Activated B cell treated with CpG ODN at 0.5 μM for 24 hours (primary cell): Measurements from ENCODE around the gene GFRA1. TPM values are rescaled to one million over a fixed set of nuclear protein-coding genes. Genes with fewer than 3 reads are reported as not detected.

Source experiments
- ATAC-seq: fragments of 200-7000 bp; cut with Tn5 transposase; one replicate; pipeline ENCODE4 v1.10.0; 2021; ENCODE audit warnings: low read depth, mild to moderate bottlenecking, moderate library complexity
- CTCF ChIA-PET: fragments of 350-600 bp; sonication (Branson Sonifier 250); formaldehyde crosslinking; loops from one replicate; lab custom pipeline; 2021; ENCODE audit warnings: antibody characterized with exemption; lab: Charles Lee
- POLR2A ChIA-PET: fragments of 350-600 bp; sonication (Branson Sonifier 250); formaldehyde crosslinking; loops from one replicate; lab custom pipeline; 2021; ENCODE audit warnings: antibody characterized with exemption; lab: Charles Lee
- DNase-seq: peaks from one replicate; pipeline ENCODE4 v3.0.0; 2022
- H3K27ac Mint-ChIP-seq: one replicate; pipeline ENCODE4 v1.8.0; 2020; ENCODE audit warnings: mixed read lengths
- H3K27me3 Mint-ChIP-seq: one replicate; pipeline ENCODE4 v1.8.0; 2021; ENCODE audit warnings: mixed read lengths
- H3K36me3 Mint-ChIP-seq: one replicate; pipeline ENCODE4 v1.8.0; 2021; ENCODE audit warnings: low read depth, mixed read lengths
- H3K4me1 Mint-ChIP-seq: one replicate; pipeline ENCODE4 v1.8.0; 2021; ENCODE audit warnings: mixed read lengths
- H3K4me3 Mint-ChIP-seq: one replicate; pipeline ENCODE4 v1.8.0; 2020; ENCODE audit warnings: mild to moderate bottlenecking, mixed read lengths
- H3K9me3 Mint-ChIP-seq: one replicate; pipeline ENCODE4 v1.8.0; 2020; ENCODE audit warnings: mixed read lengths
- CTCF ChIP-seq: fragments of 200-600 bp; IDR thresholded peaks from one replicate; pipeline ENCODE4 v1.8.0; 2022; ENCODE audit warnings: antibody characterized with exemption, mild to moderate bottlenecking
- intact Hi-C: fragments of 100-400 bp; cut with micrococcal nuclease; formaldehyde crosslinking; loops from one replicate; pipeline ENCODE4 v1.15.1; 2024
- total RNA-seq: library from RNA; stranded (reverse); gene quantifications from 2 replicates; pipeline ENCODE4 v1.2.3, GENCODE V29; 2022

Gene GFRA1
- total RNA-seq, 1 donor from 2014 or later: not detected

- POLR2A ChIA-PET: no interaction called here
- intact Hi-C loops: no loop called here
- no peak for ATAC-seq
- H3K4me3 Mint-ChIP-seq: no peak overlapping the region
- CTCF ChIA-PET: no interaction called here
- no peaks in the 10 kb centered on the region for H3K36me3 Mint-ChIP-seq
- no peaks in the 10 kb centered on the region for H3K9me3 Mint-ChIP-seq
- H3K4me1 Mint-ChIP-seq: no peaks in the 10 kb centered on the region
- no peak overlapping the region for H3K27ac Mint-ChIP-seq
- H3K27me3 Mint-ChIP-seq: no peaks in the 10 kb centered on the region
- no peak for TF ChIP-seq CTCF
- no peak for DNase-seq
These were observed 52.0 kb downstream of the GFRA1 start for GRCh38 chr10:116221053-116221452.

- no peaks in the 10 kb centered on the region for H3K9me3 Mint-ChIP-seq
- H3K27ac Mint-ChIP-seq: no peak overlapping the region
- no peaks in the 10 kb centered on the region for H3K4me1 Mint-ChIP-seq
- ATAC-seq: no peak
- TF ChIP-seq CTCF: no peak
- no peak for DNase-seq
- no peaks in the 10 kb centered on the region for H3K27me3 Mint-ChIP-seq
- H3K36me3 Mint-ChIP-seq: no peaks in the 10 kb centered on the region
- intact Hi-C loops: no loop called here
- ChIA-PET POLR2A (no interaction called here), CTCF (no interaction called here)
- H3K4me3 Mint-ChIP-seq: no peak overlapping the region
These were observed 56.3 kb downstream of the GFRA1 start for GRCh38 chr10:116216676-116217075.

- no peaks in the 10 kb centered on the region for H3K9me3 Mint-ChIP-seq
- no peak for DNase-seq
These were observed 57.4 kb downstream of the GFRA1 start for GRCh38 chr10:116215651-116216050.

GRCh38 chr10:116211682-116212081, 61.3 kb downstream of the GFRA1 start:
- H3K4me1 Mint-ChIP-seq: no peaks in the 10 kb centered on the region
- ChIA-PET CTCF (no interaction called here), POLR2A (no interaction called here)
- intact Hi-C loops: no loop called here
- H3K36me3 Mint-ChIP-seq: no peaks in the 10 kb centered on the region
- no peaks in the 10 kb centered on the region for H3K27me3 Mint-ChIP-seq
- H3K9me3 Mint-ChIP-seq: no peaks in the 10 kb centered on the region
- TF ChIP-seq CTCF: no peak
- H3K4me3 Mint-ChIP-seq: no peak overlapping the region
- no peak for ATAC-seq
- H3K27ac Mint-ChIP-seq: no peak overlapping the region
- no peak for DNase-seq

More at GRCh38 chr10:116215651-116216050, 57.4 kb downstream of the GFRA1 start:
- H3K4me1 Mint-ChIP-seq: no peaks in the 10 kb centered on the region
- no peak overlapping the region for H3K27ac Mint-ChIP-seq
- H3K4me3 Mint-ChIP-seq: no peak overlapping the region
- no peaks in the 10 kb centered on the region for H3K27me3 Mint-ChIP-seq
- ChIA-PET POLR2A (no interaction called here), CTCF (no interaction called here)
- intact Hi-C loops: no loop called here
- ATAC-seq: no peak
- TF ChIP-seq CTCF: no peak
- no peaks in the 10 kb centered on the region for H3K36me3 Mint-ChIP-seq

GRCh38 chr10:116210588-116211346, 62.2 kb downstream of the GFRA1 start:
- no peaks in the 10 kb centered on the region for H3K9me3 Mint-ChIP-seq
- H3K27me3 Mint-ChIP-seq: no peaks in the 10 kb centered on the region
- no peaks in the 10 kb centered on the region for H3K4me1 Mint-ChIP-seq
- H3K27ac Mint-ChIP-seq: no peak overlapping the region
- ATAC-seq: no peak
- TF ChIP-seq CTCF: no peak
- no peak for DNase-seq
- no peak overlapping the region for H3K4me3 Mint-ChIP-seq
- ChIA-PET POLR2A (no interaction called here), CTCF (no interaction called here)
- intact Hi-C loops: no loop called here
- H3K36me3 Mint-ChIP-seq: no peaks in the 10 kb centered on the region
